GM21515 (cell line): ENCODE measurements around the gene TP53TG3B.
"Not testable (repeated sequence)": the region's sequence is repeated elsewhere in the genome, so short reads cannot be mapped to it uniquely, and the experiment has no call there.

Source experiments
- ATAC-seq: cut with Tn5 transposase; IDR thresholded peaks from one replicate; pipeline ENCODE4 v1.9.1; 2021; ENCODE audit not compliant: unreplicated experiment

The TP53TG3B gene

GRCh38 chr16:33360541-33360940 lies at the start of gene TP53TG3B:
Gene TP53TG3B (plus strand): TSS chr16:33360841. CDS start chr16:33360909, 68 bp downstream.
- ATAC-seq = not testable (repeated sequence)

GRCh38 chr16:33336226-33337012 lies 24.2 kb upstream of the TP53TG3B start:
- not testable (repeated sequence) for ATAC-seq

- not testable (repeated sequence) for ATAC-seq
Measured at GRCh38 chr16:33337627-33338542, 22.8 kb upstream of the TP53TG3B start.

- ATAC-seq = not testable (repeated sequence)
Measured at GRCh38 chr16:33338543-33338951, 22.1 kb upstream of the TP53TG3B start.

- ATAC-seq = not testable (repeated sequence)
Measured at GRCh38 chr16:33339093-33340061, 21.3 kb upstream of the TP53TG3B start.
